ENCODE data around the gene CNTN5.
"Not testable (repeated sequence)": the region's sequence is repeated elsewhere in the genome, so short reads cannot be mapped to it uniquely, and the experiment has no call there.

CNTN5 gene

GRCh38 chr11:99256614-99257013 lies 235.9 kb downstream of the CNTN5 start:
- H3K4me3 ChIP-seq (ENCODE audit: low read length in 2 of 2): no peak overlapping the region
- H3K36me3 ChIP-seq (ENCODE audit: control insufficient read depth in 2 of 2, insufficient read depth in 2 of 2, low read length in 2 of 2): no peaks in the 10 kb centered on the region
- no peak overlapping the region for H3K9ac ChIP-seq (ENCODE audit: low read depth in 1 of 2, low read length in 2 of 2)
- H3K27me3 ChIP-seq (ENCODE audit: control insufficient read depth in 2 of 2, insufficient read depth in 2 of 2, low read length in 2 of 2): no peaks in the 10 kb centered on the region
- no peaks in the 10 kb centered on the region for H3K4me1 ChIP-seq (ENCODE audit: control insufficient read depth in 2 of 2, insufficient read depth in 2 of 2, low read length in 2 of 2)
- no peak overlapping the region for H3K27ac ChIP-seq (ENCODE audit: low read depth in 2 of 2, low read length in 2 of 2)
- no peaks in the 10 kb centered on the region for H3K9me3 ChIP-seq (ENCODE audit: control insufficient read depth in 2 of 2, low read length in 2 of 2)

DNA sequence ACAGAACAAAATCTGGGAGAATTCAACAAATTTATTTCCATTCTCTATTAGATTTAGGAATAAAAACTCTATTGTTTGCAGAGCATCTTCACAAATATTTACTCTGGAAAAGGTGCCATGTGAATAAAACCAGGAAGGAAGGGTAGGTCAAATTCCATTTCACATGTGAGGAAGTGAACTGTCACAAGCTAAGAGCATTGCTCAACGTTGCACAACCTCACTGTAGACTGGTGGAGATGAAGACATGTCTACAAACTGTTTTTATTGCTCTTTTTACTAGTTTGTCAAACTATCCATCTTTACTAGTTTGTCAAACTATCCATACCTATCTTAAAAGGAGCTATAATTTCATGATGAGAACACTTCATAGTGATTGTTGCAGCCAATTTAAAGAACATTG lies 236.4 kb downstream of the CNTN5 start:
- no peaks in the 10 kb centered on the region for H3K27me3 ChIP-seq (ENCODE audit: control insufficient read depth in 2 of 2, insufficient read depth in 2 of 2, low read length in 2 of 2)
- no peaks in the 10 kb centered on the region for H3K9me3 ChIP-seq (ENCODE audit: control insufficient read depth in 2 of 2, low read length in 2 of 2)
- no peak overlapping the region for H3K9ac ChIP-seq (ENCODE audit: low read depth in 1 of 2, low read length in 2 of 2)
- no peak overlapping the region for H3K27ac ChIP-seq (ENCODE audit: low read depth in 2 of 2, low read length in 2 of 2)
- no peak overlapping the region for H3K4me3 ChIP-seq (ENCODE audit: low read length in 2 of 2)
- H3K4me1 ChIP-seq (ENCODE audit: control insufficient read depth in 2 of 2, insufficient read depth in 2 of 2, low read length in 2 of 2): no peaks in the 10 kb centered on the region
- H3K36me3 ChIP-seq (ENCODE audit: control insufficient read depth in 2 of 2, insufficient read depth in 2 of 2, low read length in 2 of 2): no peaks in the 10 kb centered on the region

GRCh38 chr11:99260696-99261095 lies 239.9 kb downstream of the CNTN5 start:
- H3K4me1 ChIP-seq (ENCODE audit: control insufficient read depth in 2 of 2, insufficient read depth in 2 of 2, low read length in 2 of 2): no peaks in the 10 kb centered on the region
- H3K9ac ChIP-seq (ENCODE audit: low read depth in 1 of 2, low read length in 2 of 2): no peak overlapping the region
- H3K36me3 ChIP-seq (ENCODE audit: control insufficient read depth in 2 of 2, insufficient read depth in 2 of 2, low read length in 2 of 2): no peaks in the 10 kb centered on the region
- H3K9me3 ChIP-seq (ENCODE audit: control insufficient read depth in 2 of 2, low read length in 2 of 2): no peaks in the 10 kb centered on the region
- H3K27me3 ChIP-seq (ENCODE audit: control insufficient read depth in 2 of 2, insufficient read depth in 2 of 2, low read length in 2 of 2): no peaks in the 10 kb centered on the region
- no peak overlapping the region for H3K4me3 ChIP-seq (ENCODE audit: low read length in 2 of 2)
- H3K27ac ChIP-seq (ENCODE audit: low read depth in 2 of 2, low read length in 2 of 2): no peak overlapping the region

DNA sequence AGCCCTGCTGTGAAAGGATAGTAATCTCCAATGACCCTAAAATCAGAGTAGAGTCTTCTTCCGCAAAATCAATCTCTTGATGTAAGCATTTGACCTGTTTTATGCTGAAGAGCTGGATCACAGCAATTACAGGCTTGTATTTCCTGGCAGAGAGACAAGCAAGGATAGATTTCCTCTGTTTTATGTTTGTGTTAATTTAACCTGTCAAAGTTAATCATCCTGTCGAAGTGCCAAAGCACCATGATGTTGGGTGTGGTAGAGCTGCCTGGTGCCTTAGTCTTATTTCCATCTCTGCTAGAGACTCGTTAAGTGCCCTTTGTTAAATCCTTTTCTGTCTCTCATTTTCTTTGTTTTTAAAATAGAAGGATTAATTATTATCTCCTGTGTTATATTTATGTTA lies 248.1 kb downstream of the CNTN5 start:
- Histone ChIP-seq H3K27ac (ENCODE audit: low read depth in 2 of 2, low read length in 2 of 2) (no peak overlapping the region), H3K27me3 (ENCODE audit: control insufficient read depth in 2 of 2, insufficient read depth in 2 of 2, low read length in 2 of 2) (no peaks in the 10 kb centered on the region), H3K36me3 (ENCODE audit: control insufficient read depth in 2 of 2, insufficient read depth in 2 of 2, low read length in 2 of 2) (no peaks in the 10 kb centered on the region), H3K4me1 (ENCODE audit: control insufficient read depth in 2 of 2, insufficient read depth in 2 of 2, low read length in 2 of 2) (no peaks in the 10 kb centered on the region), H3K4me3 (ENCODE audit: low read length in 2 of 2) (no peak overlapping the region), H3K9me3 (ENCODE audit: control insufficient read depth in 2 of 2, low read length in 2 of 2) (no peaks in the 10 kb centered on the region), H3K9ac (ENCODE audit: low read depth in 1 of 2, low read length in 2 of 2) (no peak overlapping the region)

DNA sequence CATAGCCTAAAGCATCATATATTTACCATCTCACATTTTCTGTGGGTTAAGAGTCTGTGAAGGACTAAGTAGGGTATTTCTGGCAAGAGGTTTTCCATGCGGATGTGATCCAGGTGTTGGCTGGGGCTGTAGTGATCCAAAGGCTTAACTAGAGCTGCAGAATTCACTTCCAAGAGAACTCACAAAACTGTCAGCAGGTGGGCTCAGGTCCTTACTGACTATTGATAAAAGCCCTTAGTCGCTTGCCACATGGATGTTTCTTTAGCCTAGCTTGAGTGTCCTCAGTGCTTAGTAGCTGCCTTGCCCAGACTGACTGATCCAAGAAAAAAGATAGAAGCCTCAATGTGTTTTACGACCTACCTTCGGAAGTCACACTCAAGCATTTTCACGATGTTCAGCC lies 250.8 kb downstream of the CNTN5 start:
- Histone ChIP-seq H3K36me3 (ENCODE audit: control insufficient read depth in 2 of 2, insufficient read depth in 2 of 2, low read length in 2 of 2) (no peaks in the 10 kb centered on the region), H3K4me3 (ENCODE audit: low read length in 2 of 2) (no peak overlapping the region), H3K4me1 (ENCODE audit: control insufficient read depth in 2 of 2, insufficient read depth in 2 of 2, low read length in 2 of 2) (no peaks in the 10 kb centered on the region), H3K9me3 (ENCODE audit: control insufficient read depth in 2 of 2, low read length in 2 of 2) (no peaks in the 10 kb centered on the region), H3K9ac (ENCODE audit: low read depth in 1 of 2, low read length in 2 of 2) (no peak overlapping the region), H3K27me3 (ENCODE audit: control insufficient read depth in 2 of 2, insufficient read depth in 2 of 2, low read length in 2 of 2) (no peaks in the 10 kb centered on the region), H3K27ac (ENCODE audit: low read depth in 2 of 2, low read length in 2 of 2) (no peak overlapping the region)

- H3K4me1 ChIP-seq (ENCODE audit: control insufficient read depth in 2 of 2, insufficient read depth in 2 of 2, low read length in 2 of 2): no peaks in the 10 kb centered on the region
- no peaks in the 10 kb centered on the region for H3K9me3 ChIP-seq (ENCODE audit: control insufficient read depth in 2 of 2, low read length in 2 of 2)
- H3K27me3 ChIP-seq (ENCODE audit: control insufficient read depth in 2 of 2, insufficient read depth in 2 of 2, low read length in 2 of 2): no peaks in the 10 kb centered on the region
- H3K4me3 ChIP-seq (ENCODE audit: low read length in 2 of 2): no peak overlapping the region
- H3K36me3 ChIP-seq (ENCODE audit: control insufficient read depth in 2 of 2, insufficient read depth in 2 of 2, low read length in 2 of 2): no peaks in the 10 kb centered on the region
- no peak overlapping the region for H3K9ac ChIP-seq (ENCODE audit: low read depth in 1 of 2, low read length in 2 of 2)
- no peak overlapping the region for H3K27ac ChIP-seq (ENCODE audit: low read depth in 2 of 2, low read length in 2 of 2)
Measured at GRCh38 chr11:99275521-99275920, 254.8 kb downstream of the CNTN5 start.

DNA sequence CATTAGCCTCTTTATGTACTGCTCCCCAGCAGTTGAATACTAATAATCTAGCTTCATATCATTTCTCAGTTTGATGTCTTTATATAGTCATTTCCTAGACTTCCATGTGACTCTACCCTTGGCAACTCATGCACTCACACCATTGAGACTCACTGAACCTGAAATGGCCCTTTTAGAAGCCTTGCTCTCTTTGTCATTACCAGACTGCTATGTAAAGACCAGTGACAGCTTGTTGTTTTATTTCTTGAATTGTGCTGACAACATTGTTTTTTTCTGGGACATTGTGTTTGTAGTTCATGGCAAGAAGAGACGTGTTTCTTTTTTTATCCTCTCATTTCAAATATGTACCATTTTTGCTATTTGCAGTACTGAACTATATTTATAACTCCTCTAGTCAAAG lies 256.5 kb downstream of the CNTN5 start:
- no peak overlapping the region for H3K27ac ChIP-seq (ENCODE audit: low read depth in 2 of 2, low read length in 2 of 2)
- H3K27me3 ChIP-seq (ENCODE audit: control insufficient read depth in 2 of 2, insufficient read depth in 2 of 2, low read length in 2 of 2): no peaks in the 10 kb centered on the region
- no peaks in the 10 kb centered on the region for H3K9me3 ChIP-seq (ENCODE audit: control insufficient read depth in 2 of 2, low read length in 2 of 2)
- H3K4me1 ChIP-seq (ENCODE audit: control insufficient read depth in 2 of 2, insufficient read depth in 2 of 2, low read length in 2 of 2): no peaks in the 10 kb centered on the region
- no peak overlapping the region for H3K4me3 ChIP-seq (ENCODE audit: low read length in 2 of 2)
- H3K36me3 ChIP-seq (ENCODE audit: control insufficient read depth in 2 of 2, insufficient read depth in 2 of 2, low read length in 2 of 2): no peaks in the 10 kb centered on the region
- H3K9ac ChIP-seq (ENCODE audit: low read depth in 1 of 2, low read length in 2 of 2): no peak overlapping the region

GRCh38 chr11:99279266-99279665 lies 258.5 kb downstream of the CNTN5 start:
- H3K9ac ChIP-seq (ENCODE audit: low read depth in 1 of 2, low read length in 2 of 2): no peak overlapping the region
- H3K27me3 ChIP-seq (ENCODE audit: control insufficient read depth in 2 of 2, insufficient read depth in 2 of 2, low read length in 2 of 2): no peaks in the 10 kb centered on the region
- H3K4me3 ChIP-seq (ENCODE audit: low read length in 2 of 2): no peak overlapping the region
- no peaks in the 10 kb centered on the region for H3K4me1 ChIP-seq (ENCODE audit: control insufficient read depth in 2 of 2, insufficient read depth in 2 of 2, low read length in 2 of 2)
- H3K36me3 ChIP-seq (ENCODE audit: control insufficient read depth in 2 of 2, insufficient read depth in 2 of 2, low read length in 2 of 2): no peaks in the 10 kb centered on the region
- no peak overlapping the region for H3K27ac ChIP-seq (ENCODE audit: low read depth in 2 of 2, low read length in 2 of 2)
- no peaks in the 10 kb centered on the region for H3K9me3 ChIP-seq (ENCODE audit: control insufficient read depth in 2 of 2, low read length in 2 of 2)

- no peak overlapping the region for H3K27ac ChIP-seq (ENCODE audit: low read depth in 2 of 2, low read length in 2 of 2)
- H3K9ac ChIP-seq (ENCODE audit: low read depth in 1 of 2, low read length in 2 of 2): no peak overlapping the region
Measured at GRCh38 chr11:99281331-99281730, 260.6 kb downstream of the CNTN5 start.

GRCh38 chr11:99297925-99298324 lies 277.2 kb downstream of the CNTN5 start:
- H3K27ac ChIP-seq (ENCODE audit: low read depth in 2 of 2, low read length in 2 of 2); H3K36me3 ChIP-seq (ENCODE audit: control insufficient read depth in 2 of 2, insufficient read depth in 2 of 2, low read length in 2 of 2); H3K27me3 ChIP-seq (ENCODE audit: control insufficient read depth in 2 of 2, insufficient read depth in 2 of 2, low read length in 2 of 2); H3K9ac ChIP-seq (ENCODE audit: low read depth in 1 of 2, low read length in 2 of 2); H3K4me1 ChIP-seq (ENCODE audit: control insufficient read depth in 2 of 2, insufficient read depth in 2 of 2, low read length in 2 of 2); H3K9me3 ChIP-seq (ENCODE audit: control insufficient read depth in 2 of 2, low read length in 2 of 2); H3K4me3 ChIP-seq (ENCODE audit: low read length in 2 of 2): not testable (repeated sequence)

More at GRCh38 chr11:99281331-99281730, 260.6 kb downstream of the CNTN5 start:
- H3K4me3 ChIP-seq (ENCODE audit: low read length in 2 of 2): no peak overlapping the region
- H3K27me3 ChIP-seq (ENCODE audit: control insufficient read depth in 2 of 2, insufficient read depth in 2 of 2, low read length in 2 of 2): no peaks in the 10 kb centered on the region
- no peaks in the 10 kb centered on the region for H3K9me3 ChIP-seq (ENCODE audit: control insufficient read depth in 2 of 2, low read length in 2 of 2)
- H3K4me1 ChIP-seq (ENCODE audit: control insufficient read depth in 2 of 2, insufficient read depth in 2 of 2, low read length in 2 of 2): no peaks in the 10 kb centered on the region
- H3K36me3 ChIP-seq (ENCODE audit: control insufficient read depth in 2 of 2, insufficient read depth in 2 of 2, low read length in 2 of 2): no peaks in the 10 kb centered on the region

GRCh38 chr11:99307510-99308088 lies 286.9 kb downstream of the CNTN5 start:
- Histone ChIP-seq H3K27ac (ENCODE audit: low read depth in 2 of 2, low read length in 2 of 2) (no peak overlapping the region), H3K9me3 (ENCODE audit: control insufficient read depth in 2 of 2, low read length in 2 of 2) (no peaks in the 10 kb centered on the region), H3K27me3 (ENCODE audit: control insufficient read depth in 2 of 2, insufficient read depth in 2 of 2, low read length in 2 of 2) (no peaks in the 10 kb centered on the region), H3K36me3 (ENCODE audit: control insufficient read depth in 2 of 2, insufficient read depth in 2 of 2, low read length in 2 of 2) (no peaks in the 10 kb centered on the region), H3K4me3 (ENCODE audit: low read length in 2 of 2) (no peak overlapping the region), H3K4me1 (ENCODE audit: control insufficient read depth in 2 of 2, insufficient read depth in 2 of 2, low read length in 2 of 2) (no peaks in the 10 kb centered on the region), H3K9ac (ENCODE audit: low read depth in 1 of 2, low read length in 2 of 2) (no peak overlapping the region)
